Measurements from ENCODE around the gene CUL3. TPM values are rescaled to one million over a fixed set of nuclear protein-coding genes. Genes with fewer than 3 reads are reported as not detected.

The CUL3 gene
- total and polyA plus RNA-seq, 10 of the 15 experiments (the other 5 are each of a cell fraction or from before 2014, with no cell fraction given), result 22.0 to 95.4 (median 53.4) TPM

DNA sequence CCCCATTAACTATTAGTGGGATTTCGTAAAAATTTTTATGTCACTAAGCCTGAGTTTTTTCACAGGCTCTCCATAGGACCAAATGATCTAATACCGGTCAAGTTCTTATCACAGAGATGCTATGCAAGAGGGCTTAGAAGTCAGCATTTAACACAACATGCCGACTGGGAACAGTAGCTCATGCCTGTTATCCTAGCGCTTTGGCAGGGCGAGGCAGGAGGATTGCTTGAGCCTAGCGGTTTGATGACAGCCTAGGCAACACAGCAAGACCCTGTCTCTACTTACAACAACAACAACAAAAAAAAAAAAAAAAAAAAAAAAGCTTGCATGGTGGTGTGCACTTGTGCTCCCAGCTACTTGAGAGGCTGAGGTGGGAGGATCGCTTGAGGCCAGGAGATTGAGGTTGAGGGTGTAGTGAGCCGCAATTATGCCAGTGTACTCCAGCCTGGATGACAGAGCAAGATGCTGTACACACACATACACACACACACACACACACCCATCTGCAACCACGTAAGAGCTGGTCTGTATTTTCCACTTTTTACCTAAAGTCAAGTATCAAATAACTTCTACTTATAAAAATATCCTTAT lies 115.7 kb downstream of the CUL3 start:
- Histone ChIP-seq H4K20me1 (ENCODE audit: control insufficient read depth, insufficient read depth) (no peaks in the 10 kb centered on the region), H3K27ac (ENCODE audit: control insufficient read depth, insufficient read depth) (no peak overlapping the region), H3K9ac (ENCODE audit: control insufficient read depth, insufficient read depth, low read length) (no peak overlapping the region), H3K36me3 (ENCODE audit: control insufficient read depth in 2 of 2, insufficient read depth in 2 of 2, low read length in 1 of 2) (no peaks in the 10 kb centered on the region; a peak in 2 of 4 replicates), H3K4me1 (ENCODE audit: control insufficient read depth, insufficient read depth, low read length) (no peaks in the 10 kb centered on the region), H3K4me2 (ENCODE audit: control insufficient read depth, insufficient read depth) (no peak overlapping the region), H3K9me3 (replicated peaks; ENCODE audit: control insufficient read depth, insufficient read depth, low read length) (no peaks in the 10 kb centered on the region), H3K4me3 (no peak overlapping the region), H3K27me3 (replicated peaks in 1 of 2; ENCODE audit: control insufficient read depth in 2 of 2, insufficient read depth in 2 of 2, low read length in 1 of 2) (no peaks in the 10 kb centered on the region), H3K79me2 (ENCODE audit: control insufficient read depth, insufficient read depth, low read length) (no peaks in the 10 kb centered on the region), H2AFZ (ENCODE audit: control insufficient read depth, low read depth, low read length) (no peak overlapping the region)
- BruUV-seq (replicated peaks), result no TSS peak
- ChIA-PET RAD21 (ENCODE audit: unreplicated experiment) (interaction anchor here (1.7 to 2.2 kb wide), 2 partner anchors 116 to 181 kb away, joined by 5 to 8 read pairs; no protein-coding TSS in a partner anchor), CTCF (interaction anchor here (1.0 to 2.2 kb wide), 3 partner anchors 176 to 309 kb away, joined by 3 to 11 read pairs (median 4); no protein-coding TSS in a partner anchor), SMC1A (ENCODE audit: uncharacterized antibody, unreplicated experiment) (interaction anchor here (0.9 to 1.5 kb wide), 7 partner anchors 9 to 182 kb away, joined by 3 to 6 read pairs (median 4); no protein-coding TSS in a partner anchor), POLR2A (interaction anchor here (0.6 to 0.7 kb wide), 5 partner anchors 50 to 1489 kb away, joined by 3 to 4 read pairs (median 3); no protein-coding TSS in a partner anchor)
- 69% methylated on average over 9 of the region's 9 CpGs for WGBS (ENCODE audit: insufficient coverage, insufficient replicate concordance, low lambda C conversion rate, missing lambda C conversion rate)
- FAIRE-seq (no peak), ATAC-seq (no peak; the same call in 1 of the 3 replicates), DNase-seq (ENCODE audit: low read depth, low spot score) (no peak)
- in situ Hi-C loops (cut with MboI) (no loop called here), intact Hi-C loops (cut with micrococcal nuclease; ENCODE audit: unreplicated experiment) (no loop called here)
- peak; percentile 41; the same call in 1 of the 2 replicates for TF ChIP-seq POLR2A (IDR thresholded peaks at IDR 0.05; ENCODE audit: low read depth, low read length)
- TF ChIP-seq MEF2A (IDR thresholded peaks at IDR 0.05; ENCODE audit: insufficient read depth, low read depth, low read length), result no peak
- TF ChIP-seq EP300 (IDR thresholded peaks at IDR 0.05; ENCODE audit: borderline replicate concordance in 1 of 2, control insufficient read depth in 1 of 2, low read depth in 2 of 2, low read length in 2 of 2), result no peak
- 0 out of 2 replicates have a peak, but pooled peaks have one; percentile 53 for TF ChIP-seq POLR2AphosphoS5 (IDR thresholded peaks at IDR 0.05; ENCODE audit: low read length)

GRCh38 chr2:224466304-224466895 lies 118.8 kb downstream of the CUL3 start:
- H3K9me3 ChIP-seq (replicated peaks; ENCODE audit: control insufficient read depth, insufficient read depth, low read length), result no peaks in the 10 kb centered on the region
- no peaks in the 10 kb centered on the region for H4K20me1 ChIP-seq (ENCODE audit: control insufficient read depth, insufficient read depth)
- no peak overlapping the region for H2AFZ ChIP-seq (ENCODE audit: control insufficient read depth, low read depth, low read length)
- no peaks in the 10 kb centered on the region for H3K27me3 ChIP-seq (replicated peaks in 1 of 2; ENCODE audit: control insufficient read depth in 2 of 2, insufficient read depth in 2 of 2, low read length in 1 of 2)
- DNase-seq (ENCODE audit: low read depth, low spot score) (no peak), FAIRE-seq (no peak), ATAC-seq (peak; percentile 25)
- 28% methylated on average over 3 of the region's 3 CpGs for WGBS (ENCODE audit: insufficient coverage, insufficient replicate concordance, low lambda C conversion rate, missing lambda C conversion rate)
- SMC1A ChIA-PET (ENCODE audit: uncharacterized antibody, unreplicated experiment), result interaction anchor here (0.5 to 1.5 kb wide), 4 partner anchors 106 to 314 kb away, joined by 3 to 6 read pairs (median 3); no protein-coding TSS in a partner anchor
- intact Hi-C loops (cut with micrococcal nuclease; ENCODE audit: unreplicated experiment), result no loop called here
- no peak overlapping the region for H3K27ac ChIP-seq (ENCODE audit: control insufficient read depth, insufficient read depth)
- in situ Hi-C loops (cut with MboI), result no loop called here
- CTCF ChIA-PET, result interaction anchor here (1.2 to 1.7 kb wide), 2 partner anchors 179 to 184 kb away, joined by 5 to 6 read pairs; no protein-coding TSS in a partner anchor
- H3K9ac ChIP-seq (ENCODE audit: control insufficient read depth, insufficient read depth, low read length), result no peak overlapping the region
- no peaks in the 10 kb centered on the region for H3K36me3 ChIP-seq (ENCODE audit: control insufficient read depth in 2 of 2, insufficient read depth in 2 of 2, low read length in 1 of 2)
- POLR2A ChIA-PET, result interaction anchor here (0.6 kb wide), 1 partner anchor 93 kb away, joined by 6 read pairs; no protein-coding TSS in a partner anchor
- no peak overlapping the region for H3K4me3 ChIP-seq
- H3K79me2 ChIP-seq (ENCODE audit: control insufficient read depth, insufficient read depth, low read length), result no peaks in the 10 kb centered on the region
- H3K4me1 ChIP-seq (ENCODE audit: control insufficient read depth, insufficient read depth, low read length), result no peaks in the 10 kb centered on the region
- no TSS peak for BruUV-seq (replicated peaks)
- H3K4me2 ChIP-seq (ENCODE audit: control insufficient read depth, insufficient read depth), result no peak overlapping the region
- RAD21 ChIA-PET (ENCODE audit: unreplicated experiment), result no interaction called here
- TF ChIP-seq, protein P1, sequence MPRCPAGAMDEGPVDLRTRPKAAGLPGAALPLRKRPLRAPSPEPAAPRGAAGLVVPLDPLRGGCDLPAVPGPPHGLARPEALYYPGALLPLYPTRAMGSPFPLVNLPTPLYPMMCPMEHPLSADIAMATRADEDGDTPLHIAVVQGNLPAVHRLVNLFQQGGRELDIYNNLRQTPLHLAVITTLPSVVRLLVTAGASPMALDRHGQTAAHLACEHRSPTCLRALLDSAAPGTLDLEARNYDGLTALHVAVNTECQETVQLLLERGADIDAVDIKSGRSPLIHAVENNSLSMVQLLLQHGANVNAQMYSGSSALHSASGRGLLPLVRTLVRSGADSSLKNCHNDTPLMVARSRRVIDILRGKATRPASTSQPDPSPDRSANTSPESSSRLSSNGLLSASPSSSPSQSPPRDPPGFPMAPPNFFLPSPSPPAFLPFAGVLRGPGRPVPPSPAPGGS (IDR thresholded peaks at IDR 0.05; ENCODE audit: borderline replicate concordance, insufficient read depth, low read depth, low read length, poor library complexity, severe bottlenecking), result no peak
- TF ChIP-seq, protein P2, sequence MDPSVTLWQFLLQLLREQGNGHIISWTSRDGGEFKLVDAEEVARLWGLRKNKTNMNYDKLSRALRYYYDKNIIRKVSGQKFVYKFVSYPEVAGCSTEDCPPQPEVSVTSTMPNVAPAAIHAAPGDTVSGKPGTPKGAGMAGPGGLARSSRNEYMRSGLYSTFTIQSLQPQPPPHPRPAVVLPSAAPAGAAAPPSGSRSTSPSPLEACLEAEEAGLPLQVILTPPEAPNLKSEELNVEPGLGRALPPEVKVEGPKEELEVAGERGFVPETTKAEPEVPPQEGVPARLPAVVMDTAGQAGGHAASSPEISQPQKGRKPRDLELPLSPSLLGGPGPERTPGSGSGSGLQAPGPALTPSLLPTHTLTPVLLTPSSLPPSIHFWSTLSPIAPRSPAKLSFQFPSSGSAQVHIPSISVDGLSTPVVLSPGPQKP (IDR thresholded peaks at IDR 0.05; ENCODE audit: low read depth, low read length), result no peak
- no peak for TF ChIP-seq SMAD1 (IDR thresholded peaks at IDR 0.05; ENCODE audit: low read depth, partially characterized antibody)
- no peak for TF ChIP-seq SPI1 (IDR thresholded peaks at IDR 0.05; ENCODE audit: borderline replicate concordance, insufficient read depth, low read depth, low read length)
- TF ChIP-seq DPF2 (IDR thresholded peaks at IDR 0.05), result no peak
- TF ChIP-seq GATAD2B (conservative IDR thresholded peaks at IDR 0.05; ENCODE audit: low read depth), result no peak
- no peak for TF ChIP-seq HDGF (IDR thresholded peaks at IDR 0.05)
- TF ChIP-seq ETV6 (conservative IDR thresholded peaks at IDR 0.05 in 1 of 2, IDR thresholded peaks at IDR 0.05 in 1 of 2; ENCODE audit: borderline replicate concordance in 1 of 2, low read depth in 1 of 2), result no peak
- TF ChIP-seq SMARCA5 (IDR thresholded peaks at IDR 0.05), result no peak

Measured in GM12878 (cell line).